T-helper 1 cell (primary cell): ENCODE measurements around the gene FUT8.
"Not testable (repeated sequence)": the region's sequence is repeated elsewhere in the genome, so short reads cannot be mapped to it uniquely, and the experiment has no call there.

Experiments used
- DNase-seq, 5 donors: peaks; one replicate each; pipeline ENCODE4 v3.0.0-alpha.2; 2012 to 2020

The FUT8 gene

GRCh38 chr14:65456247-65456646 is 43.7 kb downstream of the FUT8 start:
- DNase-seq, result no peak

DNA sequence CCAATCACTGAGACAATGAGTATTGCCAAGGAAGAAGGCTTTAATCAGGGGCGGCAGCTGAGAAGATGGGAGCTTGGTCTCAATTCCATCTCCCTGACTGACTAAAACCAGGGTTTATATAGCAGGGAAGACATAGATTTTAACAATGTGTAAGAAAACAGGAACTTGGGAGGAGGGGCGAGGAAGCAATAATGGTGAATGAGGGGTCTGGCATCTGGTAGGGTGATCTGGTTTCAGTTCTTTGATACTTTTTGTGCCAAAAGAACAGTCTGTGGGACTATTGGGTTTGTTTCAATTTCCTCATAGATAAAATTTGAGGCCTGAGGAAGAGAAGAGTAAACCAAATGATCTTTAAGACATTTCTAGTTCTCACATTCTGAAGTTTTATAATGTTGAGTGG is 49.2 kb downstream of the FUT8 start:
- no peak for DNase-seq

DNA sequence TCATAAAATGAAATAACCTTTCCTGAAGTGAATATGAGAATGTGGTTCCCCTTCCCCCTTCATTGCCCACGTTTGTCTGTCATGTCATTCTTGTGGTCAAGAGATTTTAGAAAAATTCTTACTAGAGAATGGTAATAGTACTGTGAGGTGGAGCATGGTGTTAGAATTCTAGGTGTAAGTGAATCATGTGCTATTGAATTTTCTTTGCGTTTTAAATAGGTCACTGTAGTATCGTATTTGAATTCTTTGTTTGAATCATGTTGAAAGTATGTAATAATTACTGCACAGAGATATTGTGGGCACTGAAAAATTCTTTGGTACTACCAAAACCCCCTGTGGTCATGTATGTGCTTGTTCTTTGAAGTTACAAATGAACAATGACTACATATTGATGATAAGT is 49.9 kb downstream of the FUT8 start:
- peak in 1 of 5 donors; percentile 25 for DNase-seq

DNA sequence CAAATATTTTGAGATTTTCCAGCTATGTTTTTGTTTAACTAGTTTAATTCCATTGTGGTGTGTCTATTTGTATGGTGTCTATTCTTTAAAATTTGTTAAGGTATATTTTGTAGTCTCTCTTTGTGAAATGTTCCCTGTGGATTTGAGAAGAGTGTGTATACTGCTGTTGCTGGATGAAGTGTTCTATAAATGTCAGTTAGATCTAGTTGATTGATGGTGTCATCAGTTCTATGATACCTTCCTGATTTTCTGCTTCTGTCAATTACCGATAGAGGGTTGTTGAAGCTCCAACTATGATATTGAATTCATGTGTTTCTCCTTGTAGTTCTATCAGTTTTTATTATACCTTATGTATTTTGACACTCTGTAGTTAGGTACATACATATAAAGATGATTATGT is 53.1 kb downstream of the FUT8 start:
- DNase-seq, result no peak

GRCh38 chr14:65467926-65468325 is 55.4 kb downstream of the FUT8 start:
- DNase-seq, result not testable (repeated sequence)

DNA sequence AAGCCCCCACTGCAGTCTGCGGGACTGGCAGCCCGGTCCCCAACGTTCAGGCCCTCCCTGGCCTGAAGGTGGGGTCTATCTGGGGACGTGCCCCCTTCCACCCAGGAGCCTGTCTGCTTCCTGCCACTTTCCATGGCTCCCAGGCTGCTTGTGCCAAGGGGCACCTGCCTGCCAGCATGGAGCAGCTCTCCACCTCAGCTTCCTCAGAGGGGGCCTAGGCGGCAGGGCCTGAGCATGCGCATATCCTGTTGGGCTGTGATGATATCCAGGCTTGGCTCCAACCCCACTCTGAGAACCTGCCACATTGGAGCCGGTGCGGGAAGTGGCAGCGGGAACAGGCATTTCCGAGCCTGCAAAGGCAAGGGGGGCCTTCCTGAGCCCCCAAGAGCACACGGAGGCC is 57.4 kb downstream of the FUT8 start:
- no peak for DNase-seq

DNA sequence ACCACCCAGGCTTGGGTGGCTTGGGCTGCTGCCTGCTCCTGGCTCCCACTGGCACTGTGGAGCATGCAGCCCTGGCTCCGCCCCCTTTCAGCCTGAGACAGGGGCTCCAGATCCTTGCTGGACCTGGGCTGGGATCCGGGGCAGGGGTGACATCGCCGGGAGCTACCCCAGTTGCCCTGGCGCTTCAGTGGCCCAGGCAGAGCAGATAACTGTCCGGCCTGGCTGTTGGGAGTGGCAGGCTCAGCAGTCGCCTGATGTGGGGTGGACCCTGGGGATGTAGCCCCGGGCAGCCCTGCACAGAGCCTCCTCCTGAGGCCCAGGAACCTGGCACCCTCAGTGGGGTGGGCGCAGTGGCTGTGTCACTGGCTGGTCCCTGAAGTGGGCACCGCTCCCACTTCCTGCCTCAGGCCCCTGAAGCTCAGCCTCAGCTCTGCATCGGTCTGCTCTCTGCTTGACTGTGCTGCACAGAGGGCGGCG is 57.9 kb downstream of the FUT8 start:
- DNase-seq, result no peak

DNA sequence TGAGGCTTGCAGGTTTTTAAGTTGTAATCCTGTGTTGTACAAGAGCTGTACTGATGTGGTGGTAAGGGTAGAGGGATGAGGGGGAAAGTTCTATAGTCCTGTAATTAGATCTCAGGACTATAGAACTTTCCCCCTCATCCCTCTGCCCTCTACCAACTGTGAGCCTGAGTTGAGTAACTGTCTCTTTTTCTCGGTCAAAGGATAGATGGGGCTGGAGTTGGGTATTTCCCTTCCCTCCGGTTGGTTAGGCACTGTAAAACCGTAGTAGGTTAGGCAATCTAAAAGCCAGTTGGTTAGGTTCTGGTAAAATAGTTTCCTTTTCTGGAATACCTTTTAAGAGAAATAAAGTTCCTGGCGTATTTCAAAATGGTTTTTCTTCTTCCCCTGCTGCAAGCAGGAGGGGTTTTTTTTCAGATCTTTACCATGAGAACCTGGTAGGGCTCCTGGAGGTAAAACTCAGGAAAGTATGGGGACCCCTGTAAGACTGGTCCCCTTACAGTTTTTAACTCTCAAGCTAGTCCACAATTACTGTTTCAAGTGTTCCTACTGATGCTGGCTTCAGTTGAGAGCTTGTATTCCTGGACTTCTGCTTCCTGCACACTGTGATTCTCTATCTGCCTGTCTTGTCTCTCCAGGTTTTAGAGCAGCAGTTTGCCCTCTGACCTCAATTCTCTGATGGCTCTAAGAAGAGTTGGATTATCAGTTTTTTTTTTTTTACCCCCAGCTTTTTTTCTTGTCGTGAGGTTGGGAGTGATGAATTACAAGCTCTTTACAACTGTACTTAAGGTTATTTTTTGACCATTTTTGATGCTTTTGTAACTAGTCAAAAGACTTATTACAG is 58.7 kb downstream of the FUT8 start:
- DNase-seq, result peak in 1 of 5 donors; percentile 35

DNA sequence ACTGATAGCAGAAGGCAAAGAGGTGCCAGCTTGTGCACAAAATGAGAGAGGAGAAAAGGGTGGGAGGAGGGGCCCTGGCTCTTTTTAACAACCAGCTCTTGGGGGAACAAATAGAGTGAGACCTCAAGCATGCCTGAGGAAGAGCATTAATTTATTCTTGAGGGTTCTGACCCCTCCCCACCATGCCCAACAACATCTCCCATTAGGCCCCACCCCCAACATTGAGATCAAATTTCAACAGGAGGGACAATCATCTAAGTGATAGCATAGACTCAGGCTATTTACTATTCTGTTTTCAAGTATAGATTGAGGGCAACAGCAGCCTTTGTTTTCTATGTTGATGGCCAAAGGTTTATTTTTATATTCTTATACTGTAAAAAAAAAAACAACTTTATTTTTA is 59.7 kb downstream of the FUT8 start:
- no peak for DNase-seq

- DNase-seq, result peak in 1 of 5 donors; percentile 57
Observed at GRCh38 chr14:65476273-65476941, 63.9 kb downstream of the FUT8 start.

DNA sequence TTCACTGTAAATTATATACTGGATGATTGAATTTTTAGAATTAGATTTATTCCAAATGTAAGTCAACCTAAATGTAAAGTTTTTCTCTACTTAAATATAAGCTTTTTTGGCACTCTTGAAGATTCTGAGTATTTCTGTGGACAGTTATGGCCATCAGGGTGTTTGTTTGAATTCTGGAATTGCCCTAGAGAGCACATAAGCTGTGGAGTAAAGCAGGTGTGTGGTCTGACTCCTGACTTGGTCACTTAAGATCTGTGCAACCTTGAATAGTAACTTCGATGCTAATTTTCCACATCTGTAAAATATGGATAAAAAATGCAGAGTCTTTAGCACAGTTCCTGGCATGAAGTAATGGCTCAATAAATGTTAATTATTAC is 64.4 kb downstream of the FUT8 start:
- no peak for DNase-seq

DNA sequence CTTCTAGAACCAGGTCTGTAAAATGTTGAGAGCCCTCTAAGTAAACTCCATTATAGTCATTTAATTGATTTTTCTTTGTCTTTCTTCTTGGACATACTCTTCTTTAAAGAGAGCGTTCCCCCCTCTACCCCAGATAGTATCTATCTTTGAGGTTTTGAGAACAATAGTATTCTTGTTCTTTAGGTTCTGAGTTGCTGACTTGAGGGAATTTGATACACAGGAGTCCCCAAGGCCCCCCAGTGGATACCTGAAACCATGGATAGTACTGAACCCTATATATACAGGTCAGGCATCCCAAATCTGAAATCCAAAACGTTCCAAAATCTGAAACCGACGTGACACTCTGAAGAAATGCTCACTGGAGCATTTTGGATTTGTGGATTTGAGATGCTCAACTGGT is 65.5 kb downstream of the FUT8 start:
- DNase-seq, result no peak

DNA sequence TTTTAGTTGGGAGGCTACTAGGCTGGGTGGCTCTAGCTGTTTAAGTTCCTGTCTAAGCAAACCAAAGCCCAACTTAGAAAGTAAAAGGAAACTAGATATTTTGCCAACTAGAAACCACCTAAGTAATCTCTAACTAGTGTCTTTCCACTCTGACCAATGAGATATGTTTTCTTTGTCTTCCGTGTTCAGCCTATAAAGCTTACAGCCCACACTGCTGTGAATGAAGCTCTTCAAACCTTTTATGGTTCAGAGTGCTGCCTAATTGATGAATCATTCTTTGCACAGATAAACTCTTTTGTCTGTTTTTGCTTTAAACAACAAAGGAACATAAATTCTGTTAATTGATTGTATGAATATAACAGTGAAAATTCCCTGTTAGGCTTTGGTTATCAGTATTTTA is 66.1 kb downstream of the FUT8 start:
- peak in 1 of 5 donors; percentile 50 for DNase-seq

- no peak for DNase-seq
Observed at GRCh38 chr14:65479386-65479785, 66.9 kb downstream of the FUT8 start.

DNA sequence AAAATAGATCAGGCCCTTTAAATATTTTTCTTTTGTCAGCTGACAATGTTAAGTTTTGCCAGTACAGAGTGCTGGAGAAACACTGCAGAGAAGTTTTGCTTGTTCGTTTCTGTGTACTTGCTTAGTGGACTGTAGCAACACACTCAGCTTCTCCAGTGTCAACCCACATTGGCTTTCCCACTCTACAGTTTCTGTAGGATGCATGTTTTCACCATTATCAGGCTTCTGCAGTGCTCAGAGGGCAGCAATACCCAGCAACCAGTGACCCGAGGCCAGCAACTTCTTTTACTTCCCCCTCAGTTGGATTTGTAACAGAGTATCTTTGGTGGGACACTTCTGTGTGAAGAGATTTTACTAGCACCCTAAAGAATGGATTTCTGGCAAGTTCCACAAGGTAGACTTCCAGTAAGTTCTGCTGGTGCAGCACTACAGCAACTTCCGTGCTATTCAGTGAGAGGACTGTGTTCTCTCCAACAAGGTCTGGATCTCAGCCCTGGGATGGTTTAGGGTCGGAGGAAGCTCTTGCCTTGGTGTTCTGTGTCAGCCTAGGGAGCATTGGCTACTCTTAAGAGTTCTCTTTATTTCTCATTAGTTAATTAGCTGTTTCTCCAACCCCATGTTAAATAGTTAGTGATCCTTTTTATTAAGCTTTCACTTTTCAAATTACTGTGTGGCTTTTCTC is 70.4 kb downstream of the FUT8 start:
- no peak for DNase-seq

DNA sequence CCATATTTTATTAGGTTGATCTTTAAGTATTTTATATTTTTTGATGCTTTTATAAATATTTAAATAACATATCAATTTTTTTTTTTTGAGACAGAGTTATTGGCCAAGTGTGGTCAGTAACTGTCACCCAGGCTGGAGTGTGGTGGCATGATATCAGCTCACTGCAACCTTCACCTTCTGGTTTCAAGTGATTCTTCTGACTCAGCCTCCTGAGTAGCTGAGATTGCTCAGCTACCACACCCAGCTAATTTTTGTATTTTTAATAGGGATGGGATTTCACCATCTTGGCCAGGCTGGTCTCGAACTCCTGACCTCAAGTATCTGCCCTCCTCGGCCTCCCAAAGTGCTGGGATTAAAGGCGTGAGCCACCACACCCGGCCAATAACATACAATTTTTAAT is 71.1 kb downstream of the FUT8 start:
- DNase-seq, result no peak

DNA sequence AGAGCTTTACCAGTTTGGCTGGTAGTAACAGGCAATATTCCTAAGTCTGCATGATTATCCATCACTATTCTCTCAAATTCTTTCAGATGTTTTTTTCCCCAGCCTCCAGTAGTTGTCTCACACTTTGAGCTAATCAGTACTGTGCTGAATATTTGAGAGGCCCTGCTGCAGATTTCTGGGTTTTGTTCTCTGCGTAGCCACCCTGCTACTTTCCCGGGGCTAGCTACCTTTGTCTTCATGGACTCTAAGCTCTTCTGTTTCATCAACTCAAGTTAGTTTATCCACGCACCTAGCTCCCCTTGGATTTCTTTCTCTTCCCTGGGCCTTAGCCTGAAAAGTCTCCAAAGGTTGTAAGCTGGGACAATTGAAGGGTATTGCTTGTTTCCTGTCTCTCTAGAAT is 73.0 kb downstream of the FUT8 start:
- no peak for DNase-seq

DNA sequence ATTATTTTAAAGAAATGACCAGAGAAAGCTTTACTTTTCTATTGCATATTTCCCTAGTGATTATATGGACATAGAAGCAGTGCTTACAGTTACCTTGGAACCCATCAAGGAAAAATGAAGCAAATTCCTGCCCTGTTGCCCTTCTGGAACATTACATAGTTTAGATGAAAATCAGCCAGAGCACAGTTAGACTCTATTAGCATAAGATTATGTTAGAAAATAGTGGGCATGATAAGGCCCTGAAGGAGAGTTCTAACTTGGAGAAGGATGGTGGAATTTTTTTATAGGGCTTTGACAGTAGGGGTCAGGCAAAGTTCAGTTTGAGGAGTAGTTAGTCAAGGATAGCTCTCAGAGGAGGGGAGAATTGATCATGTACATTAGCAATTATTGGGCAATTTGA is 74.3 kb downstream of the FUT8 start:
- DNase-seq, result no peak

- DNase-seq, result no peak
Observed at GRCh38 chr14:65487783-65488494, 75.4 kb downstream of the FUT8 start.

GRCh38 chr14:65491274-65491673 is 78.7 kb downstream of the FUT8 start:
- DNase-seq, result no peak

DNA sequence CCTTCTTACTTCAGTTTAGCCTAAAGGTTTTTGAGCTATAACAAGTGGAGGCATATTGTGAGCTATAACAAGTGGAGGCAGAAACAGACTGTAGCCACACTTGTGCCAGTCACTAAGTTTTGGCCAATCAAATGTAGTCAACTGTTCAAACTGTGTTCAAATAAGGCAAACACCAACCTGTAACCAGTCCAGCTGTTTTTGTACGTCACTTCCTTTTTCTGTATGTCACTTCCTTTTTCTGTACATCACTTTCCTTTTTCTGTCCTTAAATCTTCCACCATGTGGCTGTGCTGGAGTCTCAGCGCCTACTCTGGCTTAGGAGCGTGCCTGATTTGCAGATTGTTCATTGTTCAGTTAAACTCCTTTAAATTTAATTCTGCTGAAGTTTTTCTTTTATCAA is 79.7 kb downstream of the FUT8 start:
- DNase-seq, result no peak

- DNase-seq, result no peak
Observed at GRCh38 chr14:65495196-65495595, 82.7 kb downstream of the FUT8 start.
